SK-N-SH treated with all-trans-retinoic acid at 6 μM for 48 hours (cell line): ENCODE results near the gene FHOD3.

ENCODE experiments used
- GLIS3 ChIP-seq: fragments of 250-450 bp; sonication (Bioruptor Pico); IDR thresholded peaks from 2 replicates; pipeline ENCODE4 v1.5.0; 2020; ENCODE audit warnings: mild to moderate bottlenecking, moderate library complexity
- PATZ1 ChIP-seq: fragments of 250-450 bp; sonication (Bioruptor Pico); IDR thresholded peaks from 2 replicates; pipeline ENCODE4 v1.8.0; 2020; ENCODE audit warnings: mild to moderate bottlenecking, moderate library complexity, borderline replicate concordance
- TOX ChIP-seq: fragments of 250-450 bp; sonication (Bioruptor Pico); IDR thresholded peaks from 2 replicates; pipeline ENCODE4 v1.8.0; 2021; ENCODE audit warnings: mild to moderate bottlenecking, moderate library complexity, borderline replicate concordance
- ZFP3 ChIP-seq: fragments of 250-450 bp; sonication (Bioruptor Pico); IDR thresholded peaks from 2 replicates; pipeline ENCODE4 v1.5.0; 2020; ENCODE audit warnings: mild to moderate bottlenecking, moderate library complexity
- ZFP30 ChIP-seq: fragments of 450-650 bp; formaldehyde crosslinking; IDR thresholded peaks from 2 replicates; pipeline ENCODE4 v1.5.0; 2022; ENCODE audit warnings: mild to moderate bottlenecking, moderate library complexity

GRCh38 chr18:36819621-36820020 lies 522.1 kb downstream of the FHOD3 start:
- TF ChIP-seq GLIS3 (CRISPR knock-in tag), result no peak
- TF ChIP-seq PATZ1, result no peak
- TF ChIP-seq ZFP30 (CRISPR knock-in tag), result no peak
- TF ChIP-seq TOX (CRISPR knock-in tag), result no peak
- TF ChIP-seq ZFP3, result no peak
